H1 (cell line): ENCODE data around the gene DENND1A. TPM values are rescaled to one million over a fixed set of nuclear protein-coding genes. Genes with fewer than 3 reads are reported as not detected.

ENCODE experiments used
- CTCF ChIA-PET: fragments of 300-600 bp; sonication (Branson Sonifier 250); formaldehyde crosslinking; loops from one replicate; lab custom pipeline; 2021; ENCODE audit not compliant: partially characterized antibody; lab: Charles Lee
- POLR2A ChIA-PET: fragments of 300-600 bp; sonication (Branson Sonifier 250); formaldehyde crosslinking; loops from one replicate; lab custom pipeline; 2021; ENCODE audit warnings: inconsistent platforms; ENCODE audit not compliant: partially characterized antibody; lab: Charles Lee
- DNase-seq, 2 experiments: peaks; one replicate each; pipeline versions ENCODE4 v3.0.0 to v3.0.0-alpha.2; 2010 to 2022; ENCODE audit warnings: low spot score in 2 of 2, low read depth in 1 of 2, mixed read lengths in 1 of 2
- FAIRE-seq: peaks from 2 replicates; lab custom pipeline; 2011; peaks lifted over from hg19 to GRCh38; lab: Jason Lieb, UNC
- H2AFZ ChIP-seq: 2 replicates; pipeline ENCODE4 v1.8.1; 2012; ENCODE audit warnings: low read length, inconsistent platforms
- H2AK5ac ChIP-seq: 2 replicates; pipeline ENCODE4 v1.6.1; 2013; ENCODE audit warnings: low read depth, low read length
- H2BK120ac ChIP-seq: replicated peaks from 2 replicates; pipeline ENCODE3; 2013; ENCODE audit warnings: low read depth, low read length, inconsistent platforms
- H2BK12ac ChIP-seq: 2 replicates; pipeline ENCODE4 v1.6.1; 2013; ENCODE audit warnings: low read depth, low read length
- H2BK15ac ChIP-seq: 2 replicates; pipeline ENCODE4 v1.6.1; 2013; ENCODE audit warnings: low read length
- H2BK20ac ChIP-seq: 2 replicates; pipeline ENCODE4 v1.6.1; 2013; ENCODE audit warnings: low read length
- H2BK5ac ChIP-seq: 2 replicates; pipeline ENCODE4 v1.6.1; 2013; ENCODE audit warnings: low read depth, low read length
- H3K14ac ChIP-seq: 2 replicates; pipeline ENCODE4 v1.6.1; 2013; ENCODE audit warnings: inconsistent platforms; ENCODE audit not compliant: insufficient read length
- H3K18ac ChIP-seq: 2 replicates; pipeline ENCODE4 v1.6.1; 2013; ENCODE audit warnings: low read length; ENCODE audit errors: extremely low read depth
- H3K23ac ChIP-seq: 2 replicates; pipeline ENCODE4 v1.6.1; 2013; ENCODE audit warnings: inconsistent platforms; ENCODE audit not compliant: insufficient read length
- H3K23me2 ChIP-seq: 2 replicates; pipeline ENCODE4 v1.6.1; 2013; ENCODE audit warnings: low read depth, low read length
- H3K27ac ChIP-seq: 2 replicates; pipeline ENCODE4 v1.6.1; 2011; ENCODE audit warnings: low read depth, low read length, inconsistent platforms
- H3K27me3 ChIP-seq, 4 experiments: replicated peaks in 1 of 4; 1 replicate in 1 of 4; 2 replicates in 3 of 4; pipeline versions ENCODE4 v1.6.1 to v1.8.1; 2011 to 2013; ENCODE audit warnings: low read length in 3 of 4, mild to moderate bottlenecking in 3 of 4, inconsistent platforms in 2 of 4, mixed read lengths in 2 of 4, moderate library complexity in 1 of 4; ENCODE audit not compliant: control insufficient read depth in 3 of 4, insufficient read depth in 3 of 4; ENCODE audit errors: extremely low read depth in 1 of 4
- H3K36me3 ChIP-seq, 4 experiments: 2 replicates each; pipeline versions ENCODE4 v1.6.1 to v1.8.1; 2011 to 2013; ENCODE audit warnings: mild to moderate bottlenecking in 4 of 4, low read length in 3 of 4, moderate library complexity in 2 of 4, control low read depth in 1 of 4, inconsistent platforms in 1 of 4; ENCODE audit not compliant: insufficient read depth in 4 of 4, control insufficient read depth in 2 of 4
- H3K4ac ChIP-seq: replicated peaks from 2 replicates; pipeline ENCODE3; 2013; ENCODE audit warnings: low read length, low read depth, mixed read lengths, inconsistent platforms; ENCODE audit not compliant: insufficient read length
- H3K4me1 ChIP-seq, 4 experiments: replicated peaks in 1 of 4; 1 replicate in 1 of 4; 2 replicates in 3 of 4; pipeline versions ENCODE4 v1.6.1 to v1.8.1; 2011 to 2013; ENCODE audit warnings: low read length in 3 of 4, inconsistent platforms in 2 of 4, mixed read lengths in 1 of 4; ENCODE audit not compliant: insufficient read depth in 4 of 4, control insufficient read depth in 3 of 4
- H3K4me2 ChIP-seq, 2 experiments: 2 replicates each; pipeline versions ENCODE4 v1.6.1 to v1.8.1; 2011 to 2013; ENCODE audit warnings: low read depth in 2 of 2, low read length in 2 of 2, control low read depth in 1 of 2, inconsistent platforms in 1 of 2, mild to moderate bottlenecking in 1 of 2; ENCODE audit not compliant: insufficient read depth in 1 of 2
- H3K4me3 ChIP-seq, 4 experiments: fragments of 200-600, 300-600 bp in 1 of 4; sonication (generic), shearing (Covaris generic), sonication (Bioruptor Twin) in 1 of 4; 2 replicates each; pipeline versions ENCODE4 v1.5.1 to v1.8.1; 2011 to 2016; ENCODE audit warnings: low read length in 4 of 4, low read depth in 3 of 4, control low read depth in 2 of 4, inconsistent platforms in 2 of 4, mild to moderate bottlenecking in 2 of 4, mixed read lengths in 1 of 4, moderate library complexity in 1 of 4; ENCODE audit not compliant: insufficient read depth in 2 of 4; ENCODE audit errors: extremely low read depth in 1 of 4
- H3K56ac ChIP-seq: replicated peaks from 2 replicates; pipeline ENCODE3; 2013; ENCODE audit warnings: low read depth, mild to moderate bottlenecking, mixed read lengths, low read length, inconsistent platforms; ENCODE audit not compliant: insufficient read length
- H3K79me1 ChIP-seq: 2 replicates; pipeline ENCODE4 v1.6.1; 2013; ENCODE audit warnings: low read depth, low read length, control low read depth
- H3K79me2 ChIP-seq, 2 experiments: 2 replicates each; pipeline versions ENCODE4 v1.6.1 to v1.8.1; 2012 to 2013; ENCODE audit warnings: low read length in 2 of 2, mild to moderate bottlenecking in 2 of 2, inconsistent platforms in 1 of 2; ENCODE audit not compliant: insufficient read depth in 2 of 2, control insufficient read depth in 1 of 2
- H3K9ac ChIP-seq, 4 experiments: replicated peaks in 1 of 4; 1 replicate in 1 of 4; 2 replicates in 3 of 4; pipeline versions ENCODE4 v1.6.1 to v1.8.1; 2011 to 2013; ENCODE audit warnings: low read depth in 3 of 4, low read length in 3 of 4, control low read depth in 2 of 4, mild to moderate bottlenecking in 2 of 4, moderate library complexity in 2 of 4, inconsistent platforms in 1 of 4; ENCODE audit errors: extremely low read depth in 1 of 4
- H3K9me3 ChIP-seq, 2 experiments: 2 replicates each; pipeline versions ENCODE4 v1.6.1 to v1.8.1; 2012 to 2013; ENCODE audit warnings: mild to moderate bottlenecking in 2 of 2, moderate library complexity in 2 of 2, control low read depth in 1 of 2, inconsistent platforms in 1 of 2, low read depth in 1 of 2, low read length in 1 of 2, mixed read lengths in 1 of 2; ENCODE audit not compliant: insufficient read depth in 2 of 2
- H4K20me1 ChIP-seq, 2 experiments: replicated peaks in 1 of 2; 2 replicates each; pipeline versions ENCODE3 to v1.8.1; 2011 to 2013; ENCODE audit warnings: inconsistent platforms in 2 of 2, low read length in 2 of 2, mild to moderate bottlenecking in 1 of 2; ENCODE audit not compliant: insufficient read depth in 2 of 2, control insufficient read depth in 1 of 2
- H4K5ac ChIP-seq: 2 replicates; pipeline ENCODE4 v1.6.1; 2013; ENCODE audit warnings: low read length, low read depth, mixed read lengths, inconsistent platforms; ENCODE audit not compliant: insufficient read length
- H4K8ac ChIP-seq: 2 replicates; pipeline ENCODE4 v1.8.0; 2013; ENCODE audit warnings: mild to moderate bottlenecking, moderate library complexity, low read length, inconsistent platforms; ENCODE audit not compliant: insufficient read depth; ENCODE audit errors: extremely low read depth
- H4K91ac ChIP-seq: replicated peaks from 2 replicates; pipeline ENCODE3; 2013; ENCODE audit warnings: low read length, mixed read lengths, inconsistent platforms; ENCODE audit not compliant: insufficient read length
- KDM4A ChIP-seq: IDR thresholded peaks from one replicate; pipeline ENCODE4 v1.7.1; 2012; ENCODE audit warnings: low read depth, mild to moderate bottlenecking, moderate library complexity, low read length, inconsistent platforms; ENCODE audit not compliant: severe bottlenecking
- SRF ChIP-seq: IDR thresholded peaks from 2 replicates; pipeline ENCODE4 v1.6.1; 2011; ENCODE audit warnings: mild to moderate bottlenecking, low read depth, low read length, moderate library complexity
- WGBS, 2 experiments: shearing (Covaris generic) in 1 of 2; methylation state at CpG; one replicate each; pipeline versions ENCODE4 v1.1.6 to v1.1.7; 2013 to 2015; ENCODE audit warnings: low lambda C conversion rate in 2 of 2, mixed read lengths in 2 of 2, inconsistent platforms in 1 of 2, low coverage in 1 of 2, missing lambda C conversion rate in 1 of 2; ENCODE audit not compliant: insufficient replicate concordance in 2 of 2, insufficient coverage in 1 of 2, insufficient read length in 1 of 2; ENCODE audit errors: extremely low coverage in 1 of 2, missing lambda C conversion rate in 1 of 2; 5-methylcytosine and 5-hydroxymethylcytosine counted together
- polyA plus RNA-seq, 7 experiments: library from polyadenylated mRNA; depleted of rRNA in 3 of 7; stranded (reverse) in 5 of 7; unstranded in 2 of 7; fragments of >200 nt in 5 of 7; fragments of 200-250 nt in 2 of 7; gene quantifications; 1 replicate in 5 of 7; 2 replicates in 1 of 7; 4 replicates in 1 of 7; pipeline versions ENCODE4 v1.2.1 to v1.2.3, GENCODE V29; 2011 to 2013; ENCODE audit warnings: missing spikeins in 2 of 7, mixed read lengths in 2 of 7
- total RNA-seq: library from RNA; stranded (reverse); fragmentation: NEBNext Ultra II Directional; extraction: Animal tissue kit (Norgen Biotek cat#: 25700); gene quantifications from 2 replicates; pipeline ENCODE4 v1.2.1, GENCODE V29; 2021

DENND1A gene
- total and polyA plus RNA-seq, 2 of the 8 experiments (the other 6 are each of a cell fraction or from before 2014, with no cell fraction given), result 24.1 to 26.4 TPM

- DNase-seq (no peak), FAIRE-seq (no peak)
- no peaks in the 10 kb centered on the region; the same call in 1 of the 2 replicates for H3K79me1 ChIP-seq
- peaks cover 0 to 1% of the 10 kb centered on the region in 2 experiments for H4K20me1 ChIP-seq
- H3K4me2 ChIP-seq, result no peak overlapping the region
- no peaks in the 10 kb centered on the region for H3K9me3 ChIP-seq
- H3K56ac ChIP-seq, result no peak overlapping the region
- H2BK5ac ChIP-seq, result no peak overlapping the region
- no peak overlapping the region for H2BK12ac ChIP-seq
- no peak overlapping the region for H4K91ac ChIP-seq
- peaks cover 2 to 6% (median 3%) of the 10 kb centered on the region in 4 experiments; a peak in 3 of 7 replicates for H3K4me1 ChIP-seq
- no peak overlapping the region for H2BK20ac ChIP-seq
- no peak overlapping the region for H3K14ac ChIP-seq
- no peaks in the 10 kb centered on the region for H3K79me2 ChIP-seq
- no peak overlapping the region for H2BK120ac ChIP-seq
- H2BK15ac ChIP-seq, result no peak overlapping the region
- no peak overlapping the region for H3K23ac ChIP-seq
- H4K8ac ChIP-seq, result no peak overlapping the region
- no peak overlapping the region for H3K4ac ChIP-seq
- no peak overlapping the region for H2AFZ ChIP-seq
- peaks cover 0 to 4% (median 0%) of the 10 kb centered on the region in 4 experiments; a peak in 2 of 8 replicates for H3K36me3 ChIP-seq
- no peaks in the 10 kb centered on the region for H3K27me3 ChIP-seq
- no peak overlapping the region for H3K27ac ChIP-seq
- H3K18ac ChIP-seq, result no peak overlapping the region
- H3K9ac ChIP-seq, result no peak overlapping the region
- H3K4me3 ChIP-seq, result no peak overlapping the region
- H3K23me2 ChIP-seq, result no peaks in the 10 kb centered on the region
- WGBS, 2 experiments, result 83% methylated on average over 3 of the region's 3 CpGs; no CpG with 5 or more reads in 1 of the 2 experiments
- ChIA-PET CTCF (interaction anchor here (0.8 to 1.0 kb wide), 2 partner anchors 10 to 87 kb away, joined by 3 read pairs; no protein-coding TSS in a partner anchor), POLR2A (interaction anchor here (1.8 kb wide), 1 partner anchor 10 kb away, joined by 6 read pairs; no protein-coding TSS in a partner anchor)
- no peak overlapping the region for H4K5ac ChIP-seq
- no peak overlapping the region for H2AK5ac ChIP-seq
- no peak for TF ChIP-seq SRF
- no peak for TF ChIP-seq KDM4A
Observed at GRCh38 chr9:123871781-123872180, 58.1 kb downstream of the DENND1A start.
